GM19468 (cell line): Measurements from ENCODE around the gene NOTCH4.
"Not testable (repeated sequence)": the region's sequence is repeated elsewhere in the genome, so short reads cannot be mapped to it uniquely, and the experiment has no call there.

Source experiments
- ATAC-seq: cut with Tn5 transposase; IDR thresholded peaks from one replicate; pipeline ENCODE4 v1.9.1; 2021; ENCODE audit warnings: mild to moderate bottlenecking, moderate library complexity, moderate number of reproducible peaks; ENCODE audit not compliant: unreplicated experiment; ENCODE audit errors: extremely low read depth

The NOTCH4 gene

GRCh38 chr6:32223258-32224235 is at the start of gene NOTCH4:
Gene NOTCH4, minus strand, starts transcription at chr6:32224067. Its CDS starts 139 bp downstream, at chr6:32223928.
- no peak for ATAC-seq

GRCh38 chr6:32271429-32271828 is 47.6 kb upstream of the NOTCH4 start:
- no peak for ATAC-seq

GRCh38 chr6:32268459-32268858 is 44.6 kb upstream of the NOTCH4 start:
- peak; percentile 20 for ATAC-seq

GRCh38 chr6:32267035-32267434 is 43.2 kb upstream of the NOTCH4 start:
- no peak for ATAC-seq

GRCh38 chr6:32257262-32257661 is 33.4 kb upstream of the NOTCH4 start:
- ATAC-seq = not testable (repeated sequence)

- ATAC-seq = no peak
Observed at GRCh38 chr6:32255199-32256153, 31.6 kb upstream of the NOTCH4 start.

GRCh38 chr6:32254761-32255198 is 30.9 kb upstream of the NOTCH4 start:
- ATAC-seq = no peak

GRCh38 chr6:32252331-32253009 is 28.6 kb upstream of the NOTCH4 start:
- ATAC-seq = no peak

GRCh38 chr6:32249262-32249661 is 25.4 kb upstream of the NOTCH4 start:
- ATAC-seq = no peak

GRCh38 chr6:32247401-32247800 is 23.5 kb upstream of the NOTCH4 start:
- ATAC-seq = no peak

GRCh38 chr6:32244946-32245398 is 21.1 kb upstream of the NOTCH4 start:
- ATAC-seq = no peak

GRCh38 chr6:32244270-32244669 is 20.4 kb upstream of the NOTCH4 start:
- no peak for ATAC-seq

GRCh38 chr6:32242318-32242813 is 18.5 kb upstream of the NOTCH4 start:
- ATAC-seq = not testable (repeated sequence)

- no peak for ATAC-seq
Observed at GRCh38 chr6:32240686-32241085, 16.8 kb upstream of the NOTCH4 start.

GRCh38 chr6:32239462-32239861 is 15.6 kb upstream of the NOTCH4 start:
- no peak for ATAC-seq

GRCh38 chr6:32234934-32235333 is 11.1 kb upstream of the NOTCH4 start:
- no peak for ATAC-seq

- ATAC-seq = no peak
Observed at GRCh38 chr6:32226434-32226833, 2.6 kb upstream of the NOTCH4 start.

GRCh38 chr6:32224696-32225095 is 829 bp upstream of the NOTCH4 start:
- no peak for ATAC-seq

- ATAC-seq = no peak
Observed at GRCh38 chr6:32222333-32223230, 1.3 kb downstream of the NOTCH4 start.
